Tibial artery (tissue), 4 donors: Measurements from ENCODE around the gene DNAJC30.

Experiments used
- DNase-seq, 2 donors: peaks; one replicate each; pipeline ENCODE4 v3.0.0-alpha.2; 2019
- H3K27ac ChIP-seq, 2 donors: fragments of 200-600 bp; sonication (generic) in 1 of 2; 1 replicate in 1 of 2; 2 replicates in 1 of 2; pipeline ENCODE4 v1.5.1; 2018 to 2019; ENCODE audit warnings: mild to moderate bottlenecking in 1 of 2
- H3K27me3 ChIP-seq, 2 donors: fragments of 200-600 bp; sonication (generic) in 1 of 2; one replicate each; pipeline versions ENCODE4 v1.5.1 to v1.6.0; 2016 to 2019
- H3K36me3 ChIP-seq, 3 donors: fragments of 200-600 bp; sonication (generic) in 2 of 3; one replicate each; pipeline ENCODE4 v1.5.1; 2016 to 2019; ENCODE audit warnings: mild to moderate bottlenecking in 2 of 3
- H3K4me1 ChIP-seq, 4 donors: fragments of 200-600 bp; sonication (generic) in 2 of 4; 1 replicate in 3 of 4; 2 replicates in 1 of 4; pipeline ENCODE4 v1.5.1; 2016 to 2019
- H3K4me3 ChIP-seq, 2 donors: fragments of 200-600 bp; sonication (generic) in 1 of 2; 1 replicate in 1 of 2; 2 replicates in 1 of 2; pipeline ENCODE4 v1.5.1; 2018 to 2019; ENCODE audit warnings: mild to moderate bottlenecking in 2 of 2
- H3K9me3 ChIP-seq, 3 donors: fragments of 200-600 bp; sonication (generic) in 1 of 3; one replicate each; pipeline ENCODE4 v1.5.1; 2016 to 2019
- CTCF ChIP-seq, 2 experiments: fragments of 200-600 bp in 1 of 2; fragments of 450-650 bp in 1 of 2; IDR thresholded peaks; one replicate each; pipeline ENCODE4 v1.5.1; 2017 to 2019; ENCODE audit warnings: antibody characterized with exemption in 2 of 2, mild to moderate bottlenecking in 1 of 2, moderate library complexity in 1 of 2
- intact Hi-C: fragments of 100-400 bp; cut with DNase I; formaldehyde crosslinking; loops from one replicate; pipeline ENCODE4 v1.15.0; 2023; ENCODE audit warnings: low total_unique reads

DNAJC30 gene

GRCh38 chr7:73706126-73707044 is 23.1 kb upstream of the DNAJC30 start:
- DNase-seq, result no peak
- Histone ChIP-seq H3K27ac (peak overlapping the region; percentile 57 to 58), H3K27me3 (no peaks in the 10 kb centered on the region), H3K36me3 (peaks cover 0 to 31% (median 8%) of the 10 kb centered on the region in 3 donors), H3K4me3 (no peak overlapping the region), H3K9me3 (no peaks in the 10 kb centered on the region), H3K4me1 (peaks cover 0 to 36% (median 24%) of the 10 kb centered on the region in 4 donors)
- intact Hi-C loops, result no loop called here
- TF ChIP-seq CTCF (IDR thresholded peaks at IDR 0.05), result no peak

- Histone ChIP-seq H3K27me3 (no peaks in the 10 kb centered on the region), H3K36me3 (peaks cover 0 to 38% (median 8%) of the 10 kb centered on the region in 3 donors), H3K4me1 (peaks cover 0 to 36% (median 24%) of the 10 kb centered on the region in 4 donors), H3K9me3 (no peaks in the 10 kb centered on the region), H3K27ac (peak overlapping the region; percentile 57 to 58), H3K4me3 (no peak overlapping the region)
- intact Hi-C loops, result no loop called here
- TF ChIP-seq CTCF (IDR thresholded peaks at IDR 0.05), result no peak
- DNase-seq, result no peak
Observed at GRCh38 chr7:73705551-73705920, 22.3 kb upstream of the DNAJC30 start.

DNA sequence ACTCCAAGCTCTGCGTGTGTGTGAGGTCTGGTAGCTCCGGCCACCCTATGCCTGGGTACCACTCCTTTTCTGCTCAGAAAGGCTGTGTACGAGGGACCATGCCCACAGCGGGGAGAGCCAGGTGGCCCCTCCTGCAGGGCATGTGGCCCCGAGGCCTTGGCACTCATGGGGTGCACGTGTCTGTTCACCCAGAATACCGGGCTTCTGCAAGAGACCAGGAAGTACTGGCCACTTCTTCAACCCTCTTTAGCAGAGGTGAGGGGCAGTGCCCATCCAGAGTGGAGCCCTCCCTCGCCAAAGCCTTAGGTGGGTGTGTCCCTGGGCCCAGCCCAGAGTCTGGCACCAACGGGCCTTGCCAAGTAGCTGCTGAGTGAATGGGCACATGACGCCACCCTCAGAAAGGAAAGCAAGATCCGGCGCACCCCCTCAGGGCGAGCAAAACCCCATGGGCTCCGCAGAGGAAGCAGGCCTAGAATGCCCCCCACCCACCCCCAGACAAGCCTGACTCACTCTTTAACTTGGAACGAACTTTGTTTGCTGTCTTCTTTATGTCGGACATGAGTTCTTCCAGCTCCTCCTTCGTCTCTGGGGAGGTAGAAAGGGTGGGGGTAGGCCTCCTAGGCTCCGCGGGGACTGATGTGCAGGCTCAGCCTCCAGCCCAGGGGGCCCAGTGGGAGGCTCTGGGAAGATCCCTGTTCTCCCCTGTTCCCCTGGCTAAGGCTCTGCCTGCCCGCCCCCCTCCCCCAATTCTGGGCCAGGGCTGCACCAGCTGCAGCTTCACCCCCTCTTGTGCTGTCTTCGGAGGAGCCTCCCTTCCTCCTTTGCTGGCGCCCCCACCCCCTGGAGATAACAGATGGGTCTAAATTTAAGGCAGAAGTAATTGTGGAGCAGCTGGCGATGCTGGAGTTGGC is 21.6 kb upstream of the DNAJC30 start:
- H3K27me3 ChIP-seq, result no peaks in the 10 kb centered on the region
- H3K27ac ChIP-seq, result peak overlapping the region; percentile 57 to 58
- no peak for TF ChIP-seq CTCF (IDR thresholded peaks at IDR 0.05)
- H3K4me1 ChIP-seq, result peaks cover 0 to 36% (median 24%) of the 10 kb centered on the region in 4 donors
- no peaks in the 10 kb centered on the region for H3K9me3 ChIP-seq
- peak in 1 of 2 donors; percentile 84 for DNase-seq
- intact Hi-C loops, result no loop called here
- no peak overlapping the region for H3K4me3 ChIP-seq
- peaks cover 0 to 44% (median 12%) of the 10 kb centered on the region in 3 donors for H3K36me3 ChIP-seq

DNA sequence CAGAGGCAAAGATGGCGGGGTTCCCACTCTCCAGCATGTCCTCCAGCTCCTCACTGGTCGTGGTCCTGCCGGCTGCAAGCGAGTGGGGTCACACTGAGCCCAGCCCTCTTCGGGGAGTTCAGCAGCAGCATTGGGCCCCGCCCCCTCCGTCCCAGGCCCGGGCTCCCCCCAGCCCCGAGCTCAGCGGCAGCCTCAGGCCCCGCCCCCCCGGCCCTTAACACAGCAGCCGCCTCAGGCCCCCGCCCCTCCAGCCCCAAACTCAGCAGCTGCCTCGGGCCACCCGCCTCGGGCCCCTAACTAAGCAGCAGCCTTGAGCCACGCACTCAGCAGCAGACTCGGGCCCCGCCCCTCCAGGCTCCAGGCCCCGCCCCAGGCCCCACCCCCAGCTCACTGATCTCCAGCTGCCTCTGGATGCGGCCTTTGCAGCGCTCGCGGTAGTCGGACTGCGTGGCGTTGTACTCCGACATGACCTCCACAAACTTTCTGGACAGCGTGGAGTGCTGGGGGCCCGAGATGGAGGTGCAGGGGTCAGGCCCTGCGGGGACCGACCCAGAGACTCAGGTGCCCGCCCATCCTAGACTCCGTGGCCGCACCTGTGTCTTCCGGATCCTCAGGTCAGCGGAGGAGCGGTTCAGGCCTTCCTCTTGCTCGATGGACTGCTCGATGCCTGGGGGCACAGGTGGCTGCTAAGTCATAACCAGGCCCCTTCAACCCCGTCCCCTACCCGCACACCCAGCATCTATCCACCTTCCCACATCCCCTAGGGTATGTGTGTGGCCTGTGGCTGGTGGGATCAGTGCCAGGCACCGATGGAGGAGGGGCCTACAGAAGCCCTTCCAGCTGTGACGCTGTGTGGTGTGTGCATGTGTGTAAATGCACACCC is 20.7 kb upstream of the DNAJC30 start:
- no peak for DNase-seq
- intact Hi-C loops, result no loop called here
- Histone ChIP-seq H3K4me3 (peak overlapping the region; percentile 15 to 24), H3K36me3 (peaks cover 0 to 49% (median 21%) of the 10 kb centered on the region in 3 donors), H3K4me1 (peaks cover 0 to 36% (median 24%) of the 10 kb centered on the region in 4 donors), H3K9me3 (no peaks in the 10 kb centered on the region), H3K27me3 (no peaks in the 10 kb centered on the region), H3K27ac (peak overlapping the region in 1 of 2 donors; percentile 19)
- no peak for TF ChIP-seq CTCF (IDR thresholded peaks at IDR 0.05)

- no peak overlapping the region for H3K27ac ChIP-seq
- no peaks in the 10 kb centered on the region for H3K9me3 ChIP-seq
- intact Hi-C loops, result no loop called here
- no peaks in the 10 kb centered on the region for H3K27me3 ChIP-seq
- DNase-seq, result no peak
- TF ChIP-seq CTCF (IDR thresholded peaks at IDR 0.05), result no peak
- H3K4me1 ChIP-seq, result peaks cover 0 to 36% (median 24%) of the 10 kb centered on the region in 4 donors
- no peak overlapping the region for H3K4me3 ChIP-seq
- peaks cover 0 to 51% (median 29%) of the 10 kb centered on the region in 3 donors for H3K36me3 ChIP-seq
Observed at GRCh38 chr7:73703225-73703624, 20.0 kb upstream of the DNAJC30 start.
